GM12878 (cell line): Measurements from ENCODE around the gene NEBL. TPM values are rescaled to one million over a fixed set of nuclear protein-coding genes. Genes with fewer than 3 reads are reported as not detected.

Experiments used
- ATAC-seq: fragments of 200-7000 bp; cut with Tn5 transposase; 3 replicates; pipeline ENCODE4 v1.9.1; 2020; ENCODE audit warnings: mild to moderate bottlenecking, moderate library complexity
- BruUV-seq: library from RNA; stranded (reverse); fragments of 400-500 nt; replicated peaks from 2 replicates; lab custom pipeline; 2021; lab: Mats Ljungman, UMichigan
- CTCF ChIA-PET: fragments of 300-600 bp; sonication (Branson Sonifier 250); formaldehyde crosslinking; extraction: SDS; loops from one replicate; lab custom pipeline; 2021; ENCODE audit warnings: inconsistent platforms; lab: Yijun Ruan, JAX
- POLR2A ChIA-PET: fragments of 350-600 bp; formaldehyde crosslinking; extraction: SDS; loops from one replicate; lab custom pipeline; 2021; ENCODE audit warnings: inconsistent platforms; lab: Charles Lee
- RAD21 ChIA-PET: fragments of 300-600 bp; sonication (Branson Sonifier 250); formaldehyde crosslinking; loops from one replicate; lab custom pipeline; 2023; ENCODE audit warnings: antibody characterized with exemption; ENCODE audit not compliant: unreplicated experiment; lab: Charles Lee
- SMC1A ChIA-PET: fragments of 300-600 bp; sonication (Branson Sonifier 250); formaldehyde crosslinking; loops from one replicate; lab custom pipeline; 2023; ENCODE audit not compliant: unreplicated experiment, uncharacterized antibody; lab: Charles Lee
- DNase-seq: peaks from one replicate; pipeline ENCODE4 v3.0.0-alpha.2; 2011; ENCODE audit warnings: low read depth, low spot score
- FAIRE-seq: peaks from 3 replicates; lab custom pipeline; 2011; peaks lifted over from hg19 to GRCh38; lab: Jason Lieb, UNC
- H2AFZ ChIP-seq: 2 replicates; pipeline ENCODE4 v1.6.0; 2011; ENCODE audit warnings: low read depth, low read length, control low read depth; ENCODE audit not compliant: control insufficient read depth
- H3K27ac ChIP-seq: 2 replicates; pipeline ENCODE4 v1.5.1; 2011; ENCODE audit warnings: control low read depth; ENCODE audit not compliant: control insufficient read depth, insufficient read depth
- H3K27me3 ChIP-seq, 2 experiments: replicated peaks in 1 of 2; 2 replicates each; pipeline versions ENCODE4 v1.6.0 to v1.6.1; 2011; ENCODE audit warnings: low read length in 1 of 2; ENCODE audit not compliant: control insufficient read depth in 2 of 2, insufficient read depth in 2 of 2
- H3K36me3 ChIP-seq, 2 experiments: 2 replicates each; pipeline ENCODE4 v1.5.1; 2011; ENCODE audit warnings: low read length in 1 of 2; ENCODE audit not compliant: control insufficient read depth in 2 of 2, insufficient read depth in 2 of 2
- H3K4me1 ChIP-seq: 2 replicates; pipeline ENCODE4 v1.6.1; 2011; ENCODE audit warnings: mild to moderate bottlenecking, low read length, moderate library complexity, mixed read lengths; ENCODE audit not compliant: control insufficient read depth, insufficient read depth
- H3K4me2 ChIP-seq: 2 replicates; pipeline ENCODE4 v1.6.0; 2011; ENCODE audit warnings: control low read depth; ENCODE audit not compliant: control insufficient read depth, insufficient read depth
- H3K4me3 ChIP-seq: fragments of 200-600 bp; sonication (generic); 2 replicates; pipeline ENCODE4 v1.5.1; 2016
- H3K79me2 ChIP-seq: 2 replicates; pipeline ENCODE4 v1.6.0; 2011; ENCODE audit warnings: low read length; ENCODE audit not compliant: control insufficient read depth, insufficient read depth
- H3K9ac ChIP-seq: 2 replicates; pipeline ENCODE4 v1.8.0; 2011; ENCODE audit warnings: low read length, control low read depth, mixed read lengths; ENCODE audit not compliant: control insufficient read depth, insufficient read depth
- H3K9me3 ChIP-seq: replicated peaks from 3 replicates; pipeline ENCODE4 v1.5.1; 2011; ENCODE audit warnings: mild to moderate bottlenecking, low read length; ENCODE audit not compliant: control insufficient read depth, insufficient read depth
- H4K20me1 ChIP-seq: 2 replicates; pipeline ENCODE4 v1.6.0; 2011; ENCODE audit not compliant: control insufficient read depth, insufficient read depth
- ASH2L ChIP-seq: fragments of 300-600, 200-600 bp; sonication (generic); IDR thresholded peaks from 2 replicates; pipeline ENCODE4 v1.6.1; 2017; ENCODE audit warnings: low read depth, mild to moderate bottlenecking, borderline replicate concordance
- BCL11A ChIP-seq: IDR thresholded peaks from 2 replicates; pipeline ENCODE4 v1.6.1; 2011; ENCODE audit warnings: low read depth, low read length
- CHD2 ChIP-seq: IDR thresholded peaks from 2 replicates; pipeline ENCODE4 v1.6.1; 2011; ENCODE audit warnings: low read depth, low read length, improper control_type of control experiment, borderline replicate concordance
- CHD4 ChIP-seq: fragments of 200-600 bp; sonication (generic); IDR thresholded peaks from 2 replicates; pipeline ENCODE4 v1.6.1; 2016; ENCODE audit warnings: mild to moderate bottlenecking
- EED ChIP-seq: sonication (generic); IDR thresholded peaks from 2 replicates; pipeline ENCODE4 v1.6.1; 2016; ENCODE audit warnings: antibody characterized with exemption, low read depth
- ETV6 ChIP-seq, 2 experiments: fragments of 450-650 bp in 1 of 2; IDR thresholded peaks in 1 of 2; conservative IDR thresholded peaks in 1 of 2; 2 replicates each; pipeline ENCODE4 v1.6.1; 2014; ENCODE audit warnings: antibody characterized with exemption in 1 of 2, borderline replicate concordance in 1 of 2, low read depth in 1 of 2, mild to moderate bottlenecking in 1 of 2, moderate library complexity in 1 of 2
- WGBS: methylation state at CpG from one replicate; pipeline ENCODE4 v1.1.6; 2016; ENCODE audit warnings: low lambda C conversion rate; ENCODE audit not compliant: insufficient replicate concordance, insufficient coverage; ENCODE audit errors: missing lambda C conversion rate; 5-methylcytosine and 5-hydroxymethylcytosine counted together
- in situ Hi-C: fragments of 300-500 bp; cut with MboI; formaldehyde crosslinking; loops from 9 replicates; pipeline ENCODE4 v1.14.3; 2018; ENCODE audit warnings: mixed read lengths
- intact Hi-C: fragments of 100-400 bp; cut with micrococcal nuclease; formaldehyde crosslinking; loops from one replicate; pipeline ENCODE4 v1.14.2; 2022; ENCODE audit not compliant: unreplicated experiment
- polyA plus RNA-seq, 11 experiments: library from polyadenylated mRNA; depleted of rRNA in 4 of 11; unstranded in 6 of 11; stranded (reverse) in 5 of 11; fragments of >200 nt; fragmentation: Nextera tagmentation in 4 of 11; fragmentation: Illumina TruSeq in 1 of 11; extraction: Ambion mirVana in 4 of 11; extraction: Trizol in 1 of 11; gene quantifications; 1 replicate in 1 of 11; 2 replicates in 10 of 11; pipeline versions ENCODE4 v1.2.1 to v1.2.3, GENCODE V29; 2011 to 2016; ENCODE audit warnings: inconsistent platforms in 2 of 11, missing spikeins in 2 of 11, low read depth in 1 of 11
- total RNA-seq, 4 experiments: library from RNA; depleted of rRNA in 3 of 4; stranded (reverse); fragments of >200 nt in 3 of 4; fragmentation: Illumina TruSeq in 1 of 4; extraction: Trizol in 1 of 4; gene quantifications; 2 replicates each; pipeline versions ENCODE4 v1.2.1 to v1.2.3, GENCODE V29; 2013 to 2021
- TF ChIP-seq, protein P1 (sequence below): fragments of 450-650 bp; IDR thresholded peaks from 2 replicates; pipeline ENCODE4 v1.6.1; 2014; ENCODE audit warnings: mild to moderate bottlenecking

The NEBL gene
- total and polyA plus RNA-seq, 10 of the 15 experiments (the other 5 are each of a cell fraction or from before 2014, with no cell fraction given), result 0.04 to 0.56 (median 0.11) TPM; not detected in 6

DNA sequence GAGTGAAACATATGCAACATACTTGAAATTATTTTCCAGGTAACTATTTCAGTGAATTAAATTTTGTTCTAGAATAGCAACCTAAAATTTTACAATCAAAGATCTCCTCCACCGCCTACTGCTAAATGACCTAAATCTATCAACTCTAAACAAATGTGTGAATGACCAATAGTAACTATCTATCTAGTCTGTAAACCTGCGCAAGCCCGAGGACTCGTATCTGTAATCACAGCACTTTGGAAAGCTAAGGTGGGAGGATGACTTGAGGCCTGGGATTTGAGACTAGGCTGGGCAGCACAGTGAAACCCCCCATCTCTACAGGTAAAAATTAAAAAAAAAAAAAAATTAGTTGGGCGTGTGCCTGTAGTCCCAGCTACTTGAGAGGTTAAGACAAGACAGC is 83.0 kb downstream of the NEBL start:
- H3K4me3 ChIP-seq, result no peak overlapping the region
- H3K27me3 ChIP-seq, result no peaks in the 10 kb centered on the region
- TF ChIP-seq EED, result no peak
- TF ChIP-seq CHD4, result no peak
- FAIRE-seq (no peak), DNase-seq (no peak), ATAC-seq (no peak)
- no peaks in the 10 kb centered on the region for H3K4me1 ChIP-seq
- no peaks in the 10 kb centered on the region for H3K79me2 ChIP-seq
- H4K20me1 ChIP-seq, result no peaks in the 10 kb centered on the region
- in situ Hi-C loops (no loop called here), intact Hi-C loops (no loop called here)
- no peak overlapping the region for H3K4me2 ChIP-seq
- ChIA-PET SMC1A (no interaction called here), RAD21 (no interaction called here), CTCF (no interaction called here), POLR2A (no interaction called here)
- no peaks in the 10 kb centered on the region for H3K36me3 ChIP-seq
- H3K27ac ChIP-seq, result no peak overlapping the region
- no peaks in the 10 kb centered on the region for H3K9me3 ChIP-seq
- no peak overlapping the region for H3K9ac ChIP-seq
- H2AFZ ChIP-seq, result no peak overlapping the region
- 49% methylated on average over 5 of the region's 5 CpGs for WGBS
- no TSS peak for BruUV-seq

DNA sequence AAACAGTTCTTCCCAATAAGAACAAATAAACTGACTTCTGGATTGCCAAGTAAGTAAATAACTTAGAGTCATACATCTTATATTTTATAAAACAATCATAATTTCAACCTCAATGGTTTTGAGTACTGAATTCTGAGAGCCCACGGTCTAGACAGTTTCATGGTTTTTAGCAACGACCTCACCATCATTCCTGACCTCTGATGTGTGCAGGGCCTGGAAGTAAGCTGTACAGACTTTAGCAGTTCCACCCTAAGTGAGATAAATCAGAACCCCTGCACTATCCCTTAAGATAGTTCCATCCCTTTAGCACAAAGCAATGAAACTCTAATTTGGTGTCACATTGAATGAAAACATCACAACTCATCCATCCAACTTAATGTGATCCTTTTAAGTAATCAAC is 86.0 kb downstream of the NEBL start:
- no TSS peak for BruUV-seq

More for the DNA sequence above, 86.0 kb downstream of the NEBL start:
- Histone ChIP-seq H3K4me2 (no peak overlapping the region), H4K20me1 (no peaks in the 10 kb centered on the region), H3K4me1 (no peaks in the 10 kb centered on the region), H3K9me3 (no peaks in the 10 kb centered on the region), H3K36me3 (no peaks in the 10 kb centered on the region), H3K4me3 (no peak overlapping the region), H2AFZ (no peak overlapping the region), H3K9ac (no peak overlapping the region), H3K79me2 (no peaks in the 10 kb centered on the region), H3K27ac (no peak overlapping the region), H3K27me3 (no peaks in the 10 kb centered on the region)
- intact Hi-C loops (no loop called here), in situ Hi-C loops (no loop called here)
- CTCF ChIA-PET, result interaction anchor here (0.6 to 1.3 kb wide), 3 partner anchors 15 to 228 kb away, joined by 3 read pairs; no protein-coding TSS in a partner anchor
- FAIRE-seq (no peak), DNase-seq (no peak), ATAC-seq (no peak)
- RAD21 ChIA-PET, result no interaction called here
- no peak for TF ChIP-seq ETV6 (conservative IDR thresholded peaks at IDR 0.05 in 1 of 2, IDR thresholded peaks at IDR 0.05 in 1 of 2; ENCODE audit: borderline replicate concordance in 1 of 2, low read depth in 1 of 2)
- TF ChIP-seq ASH2L, result no peak
- TF ChIP-seq CHD2, result no peak
- no peak for TF ChIP-seq BCL11A
- TF ChIP-seq, protein P1, sequence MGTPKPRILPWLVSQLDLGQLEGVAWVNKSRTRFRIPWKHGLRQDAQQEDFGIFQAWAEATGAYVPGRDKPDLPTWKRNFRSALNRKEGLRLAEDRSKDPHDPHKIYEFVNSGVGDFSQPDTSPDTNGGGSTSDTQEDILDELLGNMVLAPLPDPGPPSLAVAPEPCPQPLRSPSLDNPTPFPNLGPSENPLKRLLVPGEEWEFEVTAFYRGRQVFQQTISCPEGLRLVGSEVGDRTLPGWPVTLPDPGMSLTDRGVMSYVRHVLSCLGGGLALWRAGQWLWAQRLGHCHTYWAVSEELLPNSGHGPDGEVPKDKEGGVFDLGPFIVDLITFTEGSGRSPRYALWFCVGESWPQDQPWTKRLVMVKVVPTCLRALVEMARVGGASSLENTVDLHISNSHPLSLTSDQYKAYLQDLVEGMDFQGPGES, result no peak
- SMC1A ChIA-PET, result no interaction called here
- POLR2A ChIA-PET, result no interaction called here
- 0% methylated on average over 2 of the region's 2 CpGs for WGBS
